K562 (cell line): ENCODE data around the gene CAMK2N1. TPM values are rescaled to one million over a fixed set of nuclear protein-coding genes. Genes with fewer than 3 reads are reported as not detected.
A peak's percentile ranks its signal among the peaks of the same experiment; 100 is the strongest.

Experiments
- ATAC-seq: fragments of 200-7000 bp; cut with Tn5 transposase; 3 replicates; pipeline ENCODE4 v1.9.1; 2020; ENCODE audit warnings: moderate library complexity
- BruUV-seq: library from RNA; stranded (reverse); fragments of 400-500 nt; replicated peaks from 2 replicates; lab custom pipeline; 2021; lab: Mats Ljungman, UMichigan
- CTCF ChIA-PET: fragments of 300-600 bp; formaldehyde crosslinking; extraction: SDS; loops from one replicate; lab custom pipeline; 2021; ENCODE audit warnings: low intra/inter-chr PET ratio; lab: Yijun Ruan, JAX
- POLR2A ChIA-PET: fragments of 300-600, 350-650 bp; sonication (Branson Sonifier 250); formaldehyde crosslinking; extraction: SDS; loops from one replicate; lab custom pipeline; 2021; ENCODE audit warnings: antibody characterized with exemption, inconsistent platforms; lab: Yijun Ruan, JAX
- DNase-seq, 4 experiments: peaks; one replicate each; pipeline versions ENCODE4 v3.0.0 to v3.0.0-alpha.2; 2011 to 2018; ENCODE audit warnings: low spot score in 3 of 4, mixed read lengths in 3 of 4; ENCODE audit errors: extremely low read depth in 1 of 4
- FAIRE-seq: peaks from 2 replicates; lab custom pipeline; 2011; peaks lifted over from hg19 to GRCh38; lab: Jason Lieb, UNC
- H2AFZ ChIP-seq: 2 replicates; pipeline ENCODE4 v1.6.0; 2011; ENCODE audit warnings: low read depth, low read length, control low read depth, inconsistent platforms
- H3K27ac ChIP-seq: fragments of 200-600 bp; 3 replicates; pipeline ENCODE4 v1.8.0; 2011; ENCODE audit warnings: low read depth, mild to moderate bottlenecking, control low read depth, inconsistent platforms, low read length, moderate library complexity, mixed read lengths; ENCODE audit errors: extremely low read depth
- H3K27me3 ChIP-seq, 2 experiments: fragments of 300-600 bp in 1 of 2; 2 replicates in 1 of 2; 3 replicates in 1 of 2; pipeline versions ENCODE4 v1.6.0 to v1.8.0; 2011; ENCODE audit warnings: inconsistent platforms in 2 of 2, low read length in 2 of 2, mild to moderate bottlenecking in 1 of 2, mixed read lengths in 1 of 2, moderate library complexity in 1 of 2; ENCODE audit not compliant: control insufficient read depth in 2 of 2, insufficient read depth in 2 of 2
- H3K36me3 ChIP-seq: fragments of 300-600 bp; 3 replicates; pipeline ENCODE4 v1.8.0; 2011; ENCODE audit warnings: mild to moderate bottlenecking, low read length, inconsistent platforms; ENCODE audit not compliant: control insufficient read depth, insufficient read depth
- H3K4me1 ChIP-seq, 2 experiments: fragments of 200-600 bp in 1 of 2; replicated peaks in 1 of 2; 2 replicates in 1 of 2; 3 replicates in 1 of 2; pipeline versions ENCODE4 v1.5.1 to v1.8.0; 2011; ENCODE audit warnings: inconsistent platforms in 2 of 2, low read length in 2 of 2, mild to moderate bottlenecking in 1 of 2, mixed read lengths in 1 of 2, moderate library complexity in 1 of 2; ENCODE audit not compliant: control insufficient read depth in 2 of 2, insufficient read depth in 2 of 2
- H3K4me2 ChIP-seq: 2 replicates; pipeline ENCODE4 v1.6.1; 2011; ENCODE audit warnings: low read length, control low read depth, inconsistent platforms, mixed read lengths; ENCODE audit not compliant: insufficient read depth
- H3K4me3 ChIP-seq: fragments of 200-600 bp; sonication (generic), shearing (Covaris generic); 2 replicates; pipeline ENCODE4 v1.5.1; 2016; ENCODE audit warnings: control low read depth, inconsistent platforms
- H3K79me2 ChIP-seq: fragments of 200-600 bp; 3 replicates; pipeline ENCODE4 v1.8.0; 2011; ENCODE audit warnings: low read length, inconsistent platforms; ENCODE audit not compliant: control insufficient read depth, insufficient read depth
- H3K9ac ChIP-seq, 2 experiments: 2 replicates each; pipeline versions ENCODE4 v1.6.0 to v1.6.1; 2011; ENCODE audit warnings: low read depth in 2 of 2, low read length in 2 of 2, control low read depth in 1 of 2, inconsistent platforms in 1 of 2, mild to moderate bottlenecking in 1 of 2, mixed read lengths in 1 of 2; ENCODE audit not compliant: insufficient read depth in 1 of 2
- H3K9me1 ChIP-seq: one replicate; pipeline ENCODE4 v1.6.0; 2011; ENCODE audit warnings: inconsistent platforms, mild to moderate bottlenecking, low read length, moderate library complexity; ENCODE audit not compliant: control insufficient read depth, insufficient read depth
- H3K9me3 ChIP-seq: replicated peaks from 2 replicates; pipeline ENCODE4 v1.5.1; 2011; ENCODE audit warnings: low read depth, low read length, inconsistent platforms; ENCODE audit not compliant: control insufficient read depth, insufficient read depth
- H4K20me1 ChIP-seq: replicated peaks from 2 replicates; pipeline ENCODE4 v1.6.1; 2011; ENCODE audit warnings: low read length, inconsistent platforms, mixed read lengths; ENCODE audit not compliant: control insufficient read depth, insufficient read depth
- BHLHE40 ChIP-seq: IDR thresholded peaks from 2 replicates; pipeline ENCODE4 v1.6.1; 2011; ENCODE audit warnings: low read length, improper control_type of control experiment
- CBFA2T3 ChIP-seq: fragments of 450-650 bp; IDR thresholded peaks from 2 replicates; pipeline ENCODE4 v1.6.1; 2017
- CHAMP1 ChIP-seq: fragments of 450-650 bp; IDR thresholded peaks from 2 replicates; pipeline ENCODE4 v1.6.1; 2016; ENCODE audit warnings: mild to moderate bottlenecking
- CREM ChIP-seq: IDR thresholded peaks from 2 replicates; pipeline ENCODE4 v1.6.1; 2014; ENCODE audit warnings: antibody characterized with exemption, low read depth
- DACH1 ChIP-seq: fragments of 450-650 bp; IDR thresholded peaks from 2 replicates; pipeline ENCODE4 v1.6.1; 2018; ENCODE audit not compliant: partially characterized antibody
- DPF2 ChIP-seq: fragments of 450-650 bp; IDR thresholded peaks from 2 replicates; pipeline ENCODE4 v1.6.1; 2016
- ELF4 ChIP-seq: fragments of 450-650 bp; formaldehyde crosslinking; IDR thresholded peaks from 2 replicates; pipeline ENCODE4 v1.4.0; 2022; ENCODE audit warnings: missing genetic modification characterization
- FOXK2 ChIP-seq, 2 experiments: fragments of 450-650 bp; IDR thresholded peaks in 1 of 2; conservative IDR thresholded peaks in 1 of 2; 2 replicates each; pipeline ENCODE4 v1.6.1; 2016; ENCODE audit warnings: low read depth in 2 of 2, mild to moderate bottlenecking in 1 of 2
- HDAC2 ChIP-seq: fragments of 450-650 bp; IDR thresholded peaks from 2 replicates; pipeline ENCODE4 v1.6.1; 2016; ENCODE audit warnings: mild to moderate bottlenecking
- MCM7 ChIP-seq, 2 experiments: fragments of 450-650 bp; IDR thresholded peaks; 2 replicates each; pipeline ENCODE4 v1.6.1; 2016 to 2018
- MEIS2 ChIP-seq: fragments of 450-650 bp; IDR thresholded peaks from 2 replicates; pipeline ENCODE4 v1.6.1; 2014; ENCODE audit warnings: mild to moderate bottlenecking; ENCODE audit not compliant: partially characterized antibody
- NFE2 ChIP-seq: IDR thresholded peaks from 2 replicates; pipeline ENCODE4 v1.6.1; 2014; ENCODE audit warnings: antibody characterized with exemption, low read depth
- NFIC ChIP-seq: fragments of 450-650 bp; IDR thresholded peaks from 2 replicates; pipeline ENCODE4 v1.6.1; 2017; ENCODE audit warnings: mild to moderate bottlenecking, inconsistent platforms
- TAL1 ChIP-seq: fragments of 450-650 bp; IDR thresholded peaks from 2 replicates; pipeline ENCODE4 v1.6.1; 2016; ENCODE audit warnings: mild to moderate bottlenecking
- TCF3 ChIP-seq: sonication (generic); formaldehyde crosslinking; IDR thresholded peaks from 2 replicates; pipeline ENCODE4 v1.4.0; 2020; ENCODE audit warnings: mild to moderate bottlenecking, missing genetic modification reagents
- TEAD4 ChIP-seq, 2 experiments: sonication (generic) in 1 of 2; formaldehyde crosslinking in 1 of 2; IDR thresholded peaks; 2 replicates each; pipeline versions ENCODE4 v1.6.1 to v1.8.0; 2012 to 2022; ENCODE audit warnings: borderline replicate concordance in 1 of 2, inconsistent platforms in 1 of 2, low read length in 1 of 2, mild to moderate bottlenecking in 1 of 2, missing genetic modification reagents in 1 of 2
- UBTF ChIP-seq, 2 experiments: IDR thresholded peaks; 2 replicates each; pipeline ENCODE4 v1.6.1; 2012; ENCODE audit warnings: improper control_type of control experiment in 2 of 2, low read depth in 2 of 2, low read length in 2 of 2, borderline replicate concordance in 1 of 2
- ZNF740 ChIP-seq, 3 experiments: fragments of 200-800 bp in 1 of 3; sonication (Bioruptor generic) in 1 of 3; sonication (generic) in 1 of 3; formaldehyde crosslinking in 1 of 3; IDR thresholded peaks; 2 replicates each; pipeline versions ENCODE4 v1.6.1 to v1.8.0; 2016 to 2022; ENCODE audit warnings: mild to moderate bottlenecking in 2 of 3, missing compliant biosample characterization in 2 of 3, missing genetic modification characterization in 2 of 3, missing genetic modification reagents in 1 of 3
- WGBS: fragments of 100-300 bp; shearing (Covaris generic); methylation state at CpG from one replicate; pipeline ENCODE4 v1.1.6; 2016; ENCODE audit warnings: low coverage, mixed read lengths; ENCODE audit not compliant: insufficient coverage; ENCODE audit errors: missing lambda C conversion rate; 5-methylcytosine and 5-hydroxymethylcytosine counted together
- in situ Hi-C: fragments of 300-500 bp; cut with MboI; formaldehyde crosslinking; loops from 4 replicates; pipeline ENCODE4 v1.15.0; 2018; ENCODE audit warnings: inconsistent platforms, mixed read lengths
- intact Hi-C: fragments of 100-400 bp; cut with micrococcal nuclease; formaldehyde crosslinking; loops from 2 replicates; pipeline ENCODE4 v1.14.2; 2022
- polyA plus RNA-seq, 8 experiments: library from polyadenylated mRNA; depleted of rRNA in 4 of 8; stranded (reverse) in 5 of 8; unstranded in 3 of 8; fragments of >200 nt; fragmentation: Nextera tagmentation in 2 of 8; fragmentation: Illumina TruSeq in 1 of 8; extraction: Ambion mirVana in 2 of 8; extraction: Trizol in 1 of 8; gene quantifications; 2 replicates each; pipeline versions ENCODE4 v1.2.1 to v1.2.3, GENCODE V29; 2011 to 2014; ENCODE audit warnings: inconsistent platforms in 1 of 8, missing spikeins in 1 of 8
- total RNA-seq, 7 experiments: library from RNA; depleted of rRNA in 6 of 7; stranded (reverse); fragments of >200 nt in 6 of 7; fragmentation: Illumina TruSeq in 2 of 7; extraction: Trizol in 2 of 7; gene quantifications; 2 replicates each; pipeline versions ENCODE4 v1.2.1 to v1.2.3, GENCODE V29; 2011 to 2021; ENCODE audit warnings: low replicate concordance in 1 of 7

Gene CAMK2N1
- total and polyA plus RNA-seq, 9 of the 15 experiments (the other 6 are each of a cell fraction or from before 2014, with no cell fraction given), result 0.09 to 1.4 (median 0.34) TPM

- no peak overlapping the region for H3K4me3 ChIP-seq
- no peaks in the 10 kb centered on the region for H3K79me2 ChIP-seq
- peak; percentile 86 for FAIRE-seq
- H3K4me2 ChIP-seq, result no peak overlapping the region
- BruUV-seq, result no TSS peak
- POLR2A ChIA-PET, result interaction anchor here (0.6 to 1.0 kb wide), 2 partner anchors 9 to 191 kb away, joined by 3 read pairs; no protein-coding TSS in a partner anchor
- CTCF ChIA-PET, result interaction anchor here (0.6 kb wide), 1 partner anchor 794 kb away, joined by 3 read pairs; no protein-coding TSS in a partner anchor
- intact Hi-C loops, result no loop called here
- peaks cover 30 to 79% of the 10 kb centered on the region in 2 experiments for H3K27me3 ChIP-seq
- no peaks in the 10 kb centered on the region; a peak in 1 of 5 replicates for H3K4me1 ChIP-seq
- H2AFZ ChIP-seq, result no peak overlapping the region
- no peaks in the 10 kb centered on the region for H3K9me1 ChIP-seq
- H3K9ac ChIP-seq, result no peak overlapping the region
- ATAC-seq, result peak; percentile 78
- H3K9me3 ChIP-seq, result no peaks in the 10 kb centered on the region
- no peaks in the 10 kb centered on the region for H4K20me1 ChIP-seq
- no peak overlapping the region for H3K27ac ChIP-seq
- WGBS, result under 1% methylated on average over 8 of the region's 8 CpGs
- DNase-seq, result peak in 2 of 4 experiments; percentile 42 to 46
- in situ Hi-C loops, result no loop called here
- H3K36me3 ChIP-seq, result no peaks in the 10 kb centered on the region
- peak; percentile 83 for TF ChIP-seq CBFA2T3
- peak; percentile 42; the same call in 1 of the 2 replicates for TF ChIP-seq TEAD4 (IDR thresholded peaks at IDR 0.05; ENCODE audit: low read length)
- TF ChIP-seq TEAD4 (CRISPR knock-in tag; IDR thresholded peaks at IDR 0.05; ENCODE audit: borderline replicate concordance), result no peak
- 0 out of 2 replicates have a peak, but pooled peaks have one; percentile 9 for TF ChIP-seq CREM
- TF ChIP-seq MEIS2, result peak; percentile 44
- peak; percentile 53 for TF ChIP-seq DACH1
- peak; percentile 74 for TF ChIP-seq TCF3 (CRISPR knock-in tag)
- no peak for TF ChIP-seq ELF4
- TF ChIP-seq TAL1, result peak; percentile 61; the same call in 1 of the 2 replicates
- TF ChIP-seq HDAC2, result peak; percentile 67; the same call in 1 of the 2 replicates
- TF ChIP-seq FOXK2 (conservative IDR thresholded peaks at IDR 0.05 in 1 of 2, IDR thresholded peaks at IDR 0.05 in 1 of 2; ENCODE audit: low read depth in 2 of 2), result no peak
- no peak for TF ChIP-seq CHAMP1
- TF ChIP-seq NFIC, result peak; percentile 13; the same call in 1 of the 2 replicates
- no peak for TF ChIP-seq MCM7 (IDR thresholded peaks at IDR 0.05)
- no peak for TF ChIP-seq UBTF (IDR thresholded peaks at IDR 0.05; ENCODE audit: borderline replicate concordance in 1 of 2, low read depth in 2 of 2, low read length in 2 of 2)
- peak; percentile 53; the same call in 1 of the 2 replicates for TF ChIP-seq DPF2
- TF ChIP-seq NFE2, result peak; percentile 81
- no peak for TF ChIP-seq ZNF740 (CRISPR knock-in tag; IDR thresholded peaks at IDR 0.05)
- no peak for TF ChIP-seq ZNF740 (tag; IDR thresholded peaks at IDR 0.05)
- TF ChIP-seq BHLHE40, result peak; percentile 86
These were observed 44.3 kb upstream of the CAMK2N1 start for GRCh38 chr1:20530306-20530705.
